GM21515 (cell line): ENCODE measurements around the gene SNX33.
"Not testable (repeated sequence)": the region's sequence is repeated elsewhere in the genome, so short reads cannot be mapped to it uniquely, and the experiment has no call there.

Experiments used
- ATAC-seq: cut with Tn5 transposase; IDR thresholded peaks from one replicate; pipeline ENCODE4 v1.9.1; 2021; ENCODE audit not compliant: unreplicated experiment

Gene SNX33, protein sequence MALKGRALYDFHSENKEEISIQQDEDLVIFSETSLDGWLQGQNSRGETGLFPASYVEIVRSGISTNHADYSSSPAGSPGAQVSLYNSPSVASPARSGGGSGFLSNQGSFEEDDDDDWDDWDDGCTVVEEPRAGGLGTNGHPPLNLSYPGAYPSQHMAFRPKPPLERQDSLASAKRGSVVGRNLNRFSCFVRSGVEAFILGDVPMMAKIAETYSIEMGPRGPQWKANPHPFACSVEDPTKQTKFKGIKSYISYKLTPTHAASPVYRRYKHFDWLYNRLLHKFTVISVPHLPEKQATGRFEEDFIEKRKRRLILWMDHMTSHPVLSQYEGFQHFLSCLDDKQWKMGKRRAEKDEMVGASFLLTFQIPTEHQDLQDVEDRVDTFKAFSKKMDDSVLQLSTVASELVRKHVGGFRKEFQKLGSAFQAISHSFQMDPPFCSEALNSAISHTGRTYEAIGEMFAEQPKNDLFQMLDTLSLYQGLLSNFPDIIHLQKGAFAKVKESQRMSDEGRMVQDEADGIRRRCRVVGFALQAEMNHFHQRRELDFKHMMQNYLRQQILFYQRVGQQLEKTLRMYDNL

DNA sequence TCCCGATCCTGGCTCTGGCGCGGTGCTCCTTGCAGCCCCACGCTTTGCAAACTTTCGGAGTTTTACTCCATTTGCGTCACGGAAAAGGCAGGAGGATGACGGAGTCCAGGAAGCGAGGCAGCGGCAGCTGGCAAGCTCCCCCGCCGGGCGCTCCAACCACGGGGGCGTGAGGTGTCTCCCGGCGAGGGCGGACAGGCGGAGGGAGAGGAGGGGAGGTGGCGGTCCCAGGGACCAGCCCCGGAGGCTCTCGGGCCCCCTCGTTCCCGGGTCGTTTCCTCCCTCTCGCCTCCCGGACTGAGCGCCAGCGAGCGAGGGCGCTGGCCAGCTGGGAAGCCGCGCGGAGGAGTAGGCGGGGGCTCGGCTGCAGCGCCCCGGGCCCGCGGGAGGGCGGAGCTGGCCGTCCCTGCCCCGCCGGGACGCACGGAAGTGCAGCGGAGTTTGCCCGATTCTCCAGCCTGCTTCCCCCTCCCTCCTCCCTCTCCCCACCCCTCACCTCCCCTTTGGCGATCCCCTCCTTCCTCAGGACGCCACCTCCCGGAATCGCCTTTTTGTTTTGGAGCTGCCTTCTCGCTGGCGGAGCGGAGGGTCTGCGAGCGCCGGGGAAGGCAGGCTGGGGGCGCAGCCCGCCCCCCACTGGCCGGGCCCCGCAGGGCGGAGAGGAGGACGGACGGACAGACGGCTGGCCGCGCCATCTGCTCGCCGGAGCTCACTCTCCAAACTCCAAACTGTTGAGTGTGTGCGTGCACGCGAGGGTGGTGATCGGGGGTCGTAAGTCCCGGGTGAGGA is at the start of gene SNX33:
TSS of gene SNX33 (plus strand) at position 543 of the 786 bp plus-strand sequence. CDS start 1,191 bp downstream, outside the sequence.
- no peak for ATAC-seq

- ATAC-seq: no peak
Measured at GRCh38 chr15:75598361-75598760, 49.4 kb upstream of the SNX33 start.

DNA sequence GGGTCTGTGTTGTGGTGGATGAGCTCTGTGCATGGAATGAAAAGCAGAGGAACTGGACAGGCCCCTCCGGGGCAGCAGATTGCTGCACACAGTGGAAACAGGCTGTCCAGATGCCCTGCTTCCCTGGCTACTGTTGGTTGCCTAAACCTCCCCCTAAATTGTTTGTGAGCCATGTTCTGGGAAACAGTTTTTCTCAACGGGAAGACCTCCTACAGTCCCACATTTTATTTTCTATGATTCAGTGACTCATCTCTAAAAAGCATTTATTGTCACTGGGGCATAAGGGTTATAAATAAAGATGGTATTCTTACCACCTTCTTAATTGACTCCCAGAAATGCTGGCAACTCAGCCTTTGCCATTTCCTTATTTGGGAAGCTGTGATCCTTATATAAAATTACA is 48.3 kb upstream of the SNX33 start:
- ATAC-seq: no peak

- no peak for ATAC-seq
Measured at GRCh38 chr15:75606026-75606425, 41.7 kb upstream of the SNX33 start.

DNA sequence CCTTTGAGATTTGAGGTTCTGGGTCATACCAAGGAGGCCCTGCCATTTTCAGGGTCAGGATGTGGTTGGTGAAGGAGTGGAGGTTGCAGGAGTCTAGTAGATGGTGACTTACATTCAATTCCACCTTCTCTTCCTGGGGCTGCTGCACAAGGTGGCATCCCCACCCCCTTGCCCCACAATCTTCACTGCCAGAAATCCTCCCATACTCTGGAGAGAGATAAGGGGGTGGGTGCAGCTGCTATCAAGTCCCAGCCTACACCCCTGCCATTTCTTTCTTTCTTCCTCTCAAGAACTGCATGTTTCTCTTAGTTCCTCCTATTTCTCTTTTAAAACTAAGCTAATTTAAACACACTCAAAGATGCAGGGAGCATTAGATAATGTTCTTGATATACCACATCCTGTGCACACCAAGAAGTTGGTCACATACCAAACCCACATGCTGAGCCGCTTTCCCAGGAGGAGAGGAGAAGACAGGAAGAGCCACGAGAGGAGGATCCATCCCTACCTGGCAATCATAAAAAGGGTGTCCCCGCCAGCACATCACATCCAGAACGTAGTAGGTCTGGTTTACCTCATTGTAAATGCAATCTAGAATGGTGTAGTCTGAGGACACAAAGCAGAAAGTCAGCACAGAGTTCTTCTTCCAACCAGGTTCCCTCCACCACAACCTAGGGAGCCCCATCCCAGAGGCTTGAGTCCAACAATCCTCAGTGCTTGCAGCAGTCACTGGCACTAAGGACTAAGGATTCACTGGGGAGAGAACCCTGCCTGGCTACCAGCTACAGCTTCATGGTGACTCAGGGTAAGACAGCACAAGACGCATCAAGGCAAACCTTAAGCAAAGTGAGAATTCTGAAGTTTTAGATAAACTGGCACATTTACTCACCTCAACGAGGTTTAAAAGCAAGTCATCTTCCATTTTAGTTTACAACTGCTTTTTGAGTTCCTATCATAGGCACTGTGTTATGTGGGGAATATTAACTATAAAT is 40.7 kb upstream of the SNX33 start:
- no peak for ATAC-seq

- ATAC-seq: no peak
Measured at GRCh38 chr15:75616766-75617165, 30.9 kb upstream of the SNX33 start.

GRCh38 chr15:75620058-75620820 is 27.5 kb upstream of the SNX33 start:
- no peak for ATAC-seq

DNA sequence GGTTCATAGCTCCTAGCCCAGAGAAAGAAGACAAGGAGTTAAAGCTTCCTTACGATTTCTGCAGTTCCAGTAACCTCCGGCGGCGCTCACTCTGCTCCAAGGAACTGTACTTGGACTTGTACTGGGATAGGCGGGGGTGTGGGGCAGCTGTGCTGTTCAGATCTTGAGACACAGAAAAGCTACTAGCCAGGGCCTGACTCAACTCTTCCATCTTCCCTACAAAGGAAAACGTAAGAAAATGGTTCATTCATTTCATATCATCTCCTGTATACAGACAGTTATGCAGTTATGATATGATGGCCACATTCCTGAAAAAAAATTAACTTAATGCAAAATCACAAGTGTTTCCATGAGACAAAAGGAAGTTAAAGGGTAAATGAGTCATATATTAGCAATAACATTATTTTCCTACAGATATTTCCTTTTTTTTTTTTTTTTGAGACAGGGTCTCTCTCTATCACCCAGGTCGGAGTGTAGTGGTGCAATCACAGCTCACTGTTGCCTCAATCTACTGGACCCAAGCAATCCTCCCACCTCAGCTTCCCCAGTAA is 26.8 kb upstream of the SNX33 start:
- ATAC-seq: no peak

GRCh38 chr15:75622505-75622904 is 25.2 kb upstream of the SNX33 start:
- no peak for ATAC-seq

DNA sequence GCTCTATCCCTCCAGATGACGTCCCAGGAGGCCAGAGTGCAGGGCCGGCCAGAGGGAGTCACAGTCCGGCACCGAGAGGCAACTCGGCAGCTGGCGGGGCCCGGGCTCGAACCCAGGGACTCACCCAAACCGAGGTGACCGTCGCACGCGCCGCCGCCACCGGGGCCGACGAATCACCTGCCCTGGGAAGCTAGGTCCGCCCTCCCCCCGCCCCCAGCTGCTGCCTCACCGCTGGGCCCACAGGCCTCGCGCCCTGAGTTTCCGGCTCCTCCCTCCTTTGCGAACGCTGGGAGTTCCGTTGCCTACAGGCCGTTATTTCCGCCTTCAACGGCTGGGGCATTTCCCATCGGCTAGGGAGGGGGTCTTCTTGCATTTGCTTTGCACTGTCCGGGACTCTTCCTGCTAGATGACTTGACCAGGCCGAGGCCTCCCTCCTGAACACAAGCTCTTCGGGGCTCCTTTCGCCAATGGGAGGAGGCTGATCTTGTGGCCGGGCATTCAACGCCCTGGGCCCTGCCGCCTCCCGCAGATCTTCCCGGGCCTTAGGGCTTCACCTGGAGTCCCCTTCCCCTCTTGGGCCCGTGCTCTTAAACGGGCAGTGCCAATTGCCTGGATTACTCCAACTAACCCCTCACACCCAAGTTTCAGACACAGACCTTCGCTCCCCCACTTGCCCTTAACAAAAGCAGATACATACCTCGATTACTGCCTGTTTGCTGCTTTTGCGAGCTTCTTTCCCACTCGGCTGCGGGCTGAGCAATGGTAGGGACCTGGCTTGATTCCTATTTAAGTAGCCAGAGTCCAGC is 22.0 kb upstream of the SNX33 start, which contains the start of gene SNUPN:
TSS of gene SNUPN (minus strand) at position 184 of the 806 bp plus-strand sequence. CDS start 4,674 bp downstream, outside the sequence.
- ATAC-seq: peak; percentile 70

DNA sequence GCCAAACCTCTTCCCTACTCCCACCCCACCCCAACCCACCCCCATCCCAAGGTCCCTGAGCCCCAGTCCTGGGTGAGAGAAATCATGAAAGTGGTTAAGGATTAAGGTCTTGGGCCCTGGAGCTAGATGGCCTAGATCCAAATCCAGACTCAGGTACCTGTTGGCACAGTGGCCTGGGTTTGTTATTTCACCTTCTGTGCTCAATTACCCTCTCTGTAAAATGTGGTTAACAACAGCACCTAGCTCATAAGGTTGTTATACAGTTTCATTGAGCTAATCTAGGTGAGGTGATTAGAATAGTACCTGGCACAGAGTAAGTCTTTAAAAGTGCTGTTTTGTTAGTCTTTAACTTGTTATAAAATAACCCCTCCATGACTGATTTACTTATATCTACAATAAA is 15.8 kb upstream of the SNX33 start:
- no peak for ATAC-seq

GRCh38 chr15:75633922-75634321 is 13.8 kb upstream of the SNX33 start:
- not testable (repeated sequence) for ATAC-seq

DNA sequence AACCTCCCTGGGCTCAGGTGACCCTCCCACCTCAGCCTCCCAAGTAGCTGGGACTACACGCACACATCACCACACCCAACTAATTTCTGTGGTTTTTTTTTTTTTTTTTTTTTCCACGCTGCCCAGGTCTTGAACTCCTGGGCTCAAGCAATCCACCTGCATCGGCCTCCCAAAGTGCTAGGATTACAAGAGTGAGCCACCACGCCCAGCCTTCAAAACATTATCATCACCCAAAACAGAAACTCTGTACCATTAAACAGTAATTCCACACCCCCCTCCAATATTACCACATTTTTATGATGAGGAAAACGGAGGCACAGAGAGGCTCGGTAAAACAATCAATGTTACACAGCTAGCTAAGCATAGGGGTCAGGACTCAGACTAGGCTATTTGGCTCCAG is 11.7 kb upstream of the SNX33 start:
- no peak for ATAC-seq

DNA sequence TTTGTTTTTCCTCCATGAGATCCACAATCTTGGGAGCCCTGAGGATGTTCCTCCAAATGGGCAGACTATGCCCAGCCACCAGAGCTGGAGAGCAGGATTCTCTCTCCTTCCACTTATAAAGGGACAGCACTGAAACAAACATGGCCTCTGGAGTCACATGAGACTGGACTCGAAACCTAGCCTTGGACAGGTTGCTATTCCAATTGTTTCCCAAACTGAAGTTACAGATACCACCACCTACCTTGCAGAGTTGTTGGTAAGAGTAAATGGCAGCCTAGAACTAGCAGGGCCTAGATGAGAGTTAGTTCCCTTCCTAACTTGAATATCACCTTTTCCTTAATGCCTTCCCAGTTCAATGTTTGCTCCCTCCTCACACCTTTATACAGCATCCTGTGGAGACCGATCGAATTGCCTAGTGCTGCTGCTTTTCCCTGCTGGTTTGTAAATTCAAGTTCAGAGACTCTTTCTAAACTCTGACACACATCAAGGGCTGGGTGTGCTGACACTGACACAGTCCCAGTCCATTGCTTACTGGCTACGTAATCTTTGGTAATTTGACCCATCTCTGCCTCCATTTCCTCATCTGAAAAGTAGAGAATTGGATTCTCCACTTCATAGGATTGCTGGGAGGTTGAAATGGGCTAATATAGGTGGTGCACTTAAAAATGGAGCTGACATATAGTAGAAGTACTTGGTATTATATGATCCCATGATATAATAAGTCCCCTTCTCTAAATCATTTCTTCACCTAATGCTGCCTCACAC is 10.3 kb upstream of the SNX33 start:
- no peak for ATAC-seq

DNA sequence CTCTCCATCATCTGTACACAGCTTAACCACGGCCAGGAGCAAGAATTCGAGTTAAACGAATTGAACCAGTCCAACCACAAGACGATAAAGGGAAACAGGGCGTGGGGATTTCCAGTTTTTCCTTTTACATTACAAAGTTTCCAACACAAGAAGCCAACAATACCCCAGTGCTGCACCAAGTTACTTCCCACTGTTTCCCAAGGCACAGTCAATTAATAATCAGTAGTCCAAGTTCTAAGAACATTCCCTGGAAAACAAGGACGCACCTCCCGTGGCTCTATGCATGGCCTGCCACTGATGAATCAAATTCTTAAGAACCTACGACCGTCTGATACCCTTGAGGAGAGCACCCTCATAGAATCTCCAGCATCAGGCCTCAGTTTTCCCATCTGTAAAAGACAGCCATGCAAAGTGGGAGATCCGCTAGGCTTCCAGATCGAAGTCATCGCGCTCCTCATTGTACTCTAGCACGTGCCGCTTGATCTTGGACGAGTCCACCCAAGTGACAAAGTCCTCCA is 8.5 kb upstream of the SNX33 start:
- ATAC-seq: no peak

DNA sequence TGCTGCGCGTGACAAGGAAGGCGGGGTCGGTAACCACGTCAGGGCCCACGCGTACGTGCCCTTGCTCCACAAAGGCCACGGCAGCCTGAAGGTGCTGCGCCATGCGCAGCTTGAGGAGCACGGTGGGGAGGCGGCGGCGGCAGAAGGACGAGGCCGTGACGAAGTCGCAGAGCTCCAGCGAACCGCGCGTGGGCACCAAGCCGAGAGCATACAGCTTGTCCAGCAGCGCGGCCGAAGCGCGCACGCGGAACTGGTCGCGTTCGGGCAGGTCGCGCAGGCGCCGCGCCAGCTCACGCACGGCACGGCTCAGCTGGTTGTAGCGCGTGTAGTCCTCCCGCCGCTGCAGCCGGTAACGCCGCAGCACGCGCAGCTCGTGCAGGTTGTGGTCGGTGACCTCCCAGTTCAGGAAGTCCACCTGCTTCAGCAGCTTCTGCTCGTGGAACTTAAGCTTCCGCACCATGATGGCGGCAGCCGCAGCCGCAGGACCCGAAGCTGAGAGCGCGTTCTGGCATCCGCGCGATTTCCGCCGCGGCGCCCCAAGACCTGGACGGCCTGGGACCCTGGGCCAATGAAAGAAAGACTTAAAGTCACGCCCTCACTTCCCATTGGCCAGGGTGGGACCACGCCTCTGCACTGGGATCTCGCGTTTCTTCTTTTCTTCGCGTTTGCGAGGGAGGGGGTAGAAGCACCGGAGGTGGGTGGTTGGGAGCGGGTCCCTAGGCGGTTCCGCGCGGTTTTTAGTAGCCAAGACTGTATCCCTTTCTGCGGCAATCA is 7.8 kb upstream of the SNX33 start, which contains the start of gene IMP3:
TSS of gene IMP3 (minus strand) at position 516 of the 774 bp plus-strand sequence. CDS start at position 460, 56 bp downstream.
- ATAC-seq: peak; percentile 88
